K562 (cell line): ENCODE data around the gene CMTM8. TPM values are rescaled to one million over a fixed set of nuclear protein-coding genes. Genes with fewer than 3 reads are reported as not detected.

Source experiments
- ATAC-seq: fragments of 200-7000 bp; cut with Tn5 transposase; 3 replicates; pipeline ENCODE4 v1.9.1; 2020; ENCODE audit warnings: moderate library complexity
- BruUV-seq: library from RNA; stranded (reverse); fragments of 400-500 nt; replicated peaks from 2 replicates; lab custom pipeline; 2021; lab: Mats Ljungman, UMichigan
- CTCF ChIA-PET: fragments of 300-600 bp; formaldehyde crosslinking; extraction: SDS; loops from one replicate; lab custom pipeline; 2021; ENCODE audit warnings: low intra/inter-chr PET ratio; lab: Yijun Ruan, JAX
- POLR2A ChIA-PET: fragments of 300-600, 350-650 bp; sonication (Branson Sonifier 250); formaldehyde crosslinking; extraction: SDS; loops from one replicate; lab custom pipeline; 2021; ENCODE audit warnings: antibody characterized with exemption, inconsistent platforms; lab: Yijun Ruan, JAX
- DNase-seq, 4 experiments: peaks; one replicate each; pipeline versions ENCODE4 v3.0.0 to v3.0.0-alpha.2; 2011 to 2018; ENCODE audit warnings: low spot score in 3 of 4, mixed read lengths in 3 of 4; ENCODE audit errors: extremely low read depth in 1 of 4
- FAIRE-seq: peaks from 2 replicates; lab custom pipeline; 2011; peaks lifted over from hg19 to GRCh38; lab: Jason Lieb, UNC
- H2AFZ ChIP-seq: 2 replicates; pipeline ENCODE4 v1.6.0; 2011; ENCODE audit warnings: low read depth, low read length, control low read depth, inconsistent platforms
- H3K27ac ChIP-seq: fragments of 200-600 bp; 3 replicates; pipeline ENCODE4 v1.8.0; 2011; ENCODE audit warnings: low read depth, mild to moderate bottlenecking, control low read depth, inconsistent platforms, low read length, moderate library complexity, mixed read lengths; ENCODE audit errors: extremely low read depth
- H3K27me3 ChIP-seq, 2 experiments: fragments of 300-600 bp in 1 of 2; 2 replicates in 1 of 2; 3 replicates in 1 of 2; pipeline versions ENCODE4 v1.6.0 to v1.8.0; 2011; ENCODE audit warnings: inconsistent platforms in 2 of 2, low read length in 2 of 2, mild to moderate bottlenecking in 1 of 2, mixed read lengths in 1 of 2, moderate library complexity in 1 of 2; ENCODE audit not compliant: control insufficient read depth in 2 of 2, insufficient read depth in 2 of 2
- H3K36me3 ChIP-seq: fragments of 300-600 bp; 3 replicates; pipeline ENCODE4 v1.8.0; 2011; ENCODE audit warnings: mild to moderate bottlenecking, low read length, inconsistent platforms; ENCODE audit not compliant: control insufficient read depth, insufficient read depth
- H3K4me1 ChIP-seq, 2 experiments: fragments of 200-600 bp in 1 of 2; replicated peaks in 1 of 2; 2 replicates in 1 of 2; 3 replicates in 1 of 2; pipeline versions ENCODE4 v1.5.1 to v1.8.0; 2011; ENCODE audit warnings: inconsistent platforms in 2 of 2, low read length in 2 of 2, mild to moderate bottlenecking in 1 of 2, mixed read lengths in 1 of 2, moderate library complexity in 1 of 2; ENCODE audit not compliant: control insufficient read depth in 2 of 2, insufficient read depth in 2 of 2
- H3K4me2 ChIP-seq: 2 replicates; pipeline ENCODE4 v1.6.1; 2011; ENCODE audit warnings: low read length, control low read depth, inconsistent platforms, mixed read lengths; ENCODE audit not compliant: insufficient read depth
- H3K4me3 ChIP-seq: fragments of 200-600 bp; sonication (generic), shearing (Covaris generic); 2 replicates; pipeline ENCODE4 v1.5.1; 2016; ENCODE audit warnings: control low read depth, inconsistent platforms
- H3K79me2 ChIP-seq: fragments of 200-600 bp; 3 replicates; pipeline ENCODE4 v1.8.0; 2011; ENCODE audit warnings: low read length, inconsistent platforms; ENCODE audit not compliant: control insufficient read depth, insufficient read depth
- H3K9ac ChIP-seq, 2 experiments: 2 replicates each; pipeline versions ENCODE4 v1.6.0 to v1.6.1; 2011; ENCODE audit warnings: low read depth in 2 of 2, low read length in 2 of 2, control low read depth in 1 of 2, inconsistent platforms in 1 of 2, mild to moderate bottlenecking in 1 of 2, mixed read lengths in 1 of 2; ENCODE audit not compliant: insufficient read depth in 1 of 2
- H3K9me1 ChIP-seq: one replicate; pipeline ENCODE4 v1.6.0; 2011; ENCODE audit warnings: inconsistent platforms, mild to moderate bottlenecking, low read length, moderate library complexity; ENCODE audit not compliant: control insufficient read depth, insufficient read depth
- H3K9me3 ChIP-seq: replicated peaks from 2 replicates; pipeline ENCODE4 v1.5.1; 2011; ENCODE audit warnings: low read depth, low read length, inconsistent platforms; ENCODE audit not compliant: control insufficient read depth, insufficient read depth
- H4K20me1 ChIP-seq: replicated peaks from 2 replicates; pipeline ENCODE4 v1.6.1; 2011; ENCODE audit warnings: low read length, inconsistent platforms, mixed read lengths; ENCODE audit not compliant: control insufficient read depth, insufficient read depth
- ADNP ChIP-seq: fragments of 200-800 bp; sonication (Bioruptor generic); IDR thresholded peaks from 2 replicates; pipeline ENCODE4 v1.6.1; 2016; ENCODE audit warnings: missing genetic modification characterization, missing compliant biosample characterization
- CBFA2T2 ChIP-seq: fragments of 450-650 bp; conservative IDR thresholded peaks from 2 replicates; pipeline ENCODE4 v1.6.1; 2017; ENCODE audit warnings: mild to moderate bottlenecking
- NFE2 ChIP-seq: IDR thresholded peaks from 2 replicates; pipeline ENCODE4 v1.6.1; 2014; ENCODE audit warnings: antibody characterized with exemption, low read depth
- PKNOX1 ChIP-seq: fragments of 450-650 bp; IDR thresholded peaks from 2 replicates; pipeline ENCODE4 v1.6.1; 2016
- SMARCA5 ChIP-seq: fragments of 450-650 bp; IDR thresholded peaks from 2 replicates; pipeline ENCODE4 v1.6.1; 2016
- ZC3H11A ChIP-seq: IDR thresholded peaks from 2 replicates; pipeline ENCODE4 v1.6.1; 2012; ENCODE audit warnings: low read depth, low read length, improper control_type of control experiment
- ZNF274 ChIP-seq: IDR thresholded peaks from 2 replicates; pipeline ENCODE4 v1.6.1; 2011; ENCODE audit warnings: low read depth, mild to moderate bottlenecking, low read length, moderate library complexity, borderline replicate concordance
- ZNF444 ChIP-seq: fragments of 250-450 bp; sonication (Bioruptor Pico); IDR thresholded peaks from 2 replicates; pipeline ENCODE4 v1.4.0; 2020; ENCODE audit warnings: mild to moderate bottlenecking, moderate library complexity
- ZNF584 ChIP-seq: fragments of 200-800 bp; sonication (Bioruptor generic); IDR thresholded peaks from 2 replicates; pipeline ENCODE4 v1.6.1; 2016; ENCODE audit warnings: low read depth, mild to moderate bottlenecking, missing genetic modification characterization, missing compliant biosample characterization
- WGBS: fragments of 100-300 bp; shearing (Covaris generic); methylation state at CpG from one replicate; pipeline ENCODE4 v1.1.6; 2016; ENCODE audit warnings: low coverage, mixed read lengths; ENCODE audit not compliant: insufficient coverage; ENCODE audit errors: missing lambda C conversion rate; 5-methylcytosine and 5-hydroxymethylcytosine counted together
- in situ Hi-C: fragments of 300-500 bp; cut with MboI; formaldehyde crosslinking; loops from 4 replicates; pipeline ENCODE4 v1.15.0; 2018; ENCODE audit warnings: inconsistent platforms, mixed read lengths
- intact Hi-C: fragments of 100-400 bp; cut with micrococcal nuclease; formaldehyde crosslinking; loops from 2 replicates; pipeline ENCODE4 v1.14.2; 2022
- polyA plus RNA-seq, 8 experiments: library from polyadenylated mRNA; depleted of rRNA in 4 of 8; stranded (reverse) in 5 of 8; unstranded in 3 of 8; fragments of >200 nt; fragmentation: Nextera tagmentation in 2 of 8; fragmentation: Illumina TruSeq in 1 of 8; extraction: Ambion mirVana in 2 of 8; extraction: Trizol in 1 of 8; gene quantifications; 2 replicates each; pipeline versions ENCODE4 v1.2.1 to v1.2.3, GENCODE V29; 2011 to 2014; ENCODE audit warnings: inconsistent platforms in 1 of 8, missing spikeins in 1 of 8
- total RNA-seq, 7 experiments: library from RNA; depleted of rRNA in 6 of 7; stranded (reverse); fragments of >200 nt in 6 of 7; fragmentation: Illumina TruSeq in 2 of 7; extraction: Trizol in 2 of 7; gene quantifications; 2 replicates each; pipeline versions ENCODE4 v1.2.1 to v1.2.3, GENCODE V29; 2011 to 2021; ENCODE audit warnings: low replicate concordance in 1 of 7
- TF ChIP-seq, protein P1 (sequence below): fragments of 250-450 bp; sonication (Bioruptor Pico); IDR thresholded peaks from 2 replicates; pipeline ENCODE4 v1.8.0; 2021; ENCODE audit warnings: mild to moderate bottlenecking, moderate library complexity
- TF ChIP-seq, protein P2 (sequence below), 2 experiments: fragments of 450-650 bp in 1 of 2; sonication (generic) in 1 of 2; formaldehyde crosslinking in 1 of 2; IDR thresholded peaks; 2 replicates each; pipeline versions ENCODE4 v1.7.1 to v1.9.0; 2016 to 2022; ENCODE audit warnings: inconsistent platforms in 1 of 2, mild to moderate bottlenecking in 1 of 2, missing genetic modification reagents in 1 of 2

Gene CMTM8
- total and polyA plus RNA-seq, 9 of the 15 experiments (the other 6 are each of a cell fraction or from before 2014, with no cell fraction given) = not detected

- TF ChIP-seq, protein P1, sequence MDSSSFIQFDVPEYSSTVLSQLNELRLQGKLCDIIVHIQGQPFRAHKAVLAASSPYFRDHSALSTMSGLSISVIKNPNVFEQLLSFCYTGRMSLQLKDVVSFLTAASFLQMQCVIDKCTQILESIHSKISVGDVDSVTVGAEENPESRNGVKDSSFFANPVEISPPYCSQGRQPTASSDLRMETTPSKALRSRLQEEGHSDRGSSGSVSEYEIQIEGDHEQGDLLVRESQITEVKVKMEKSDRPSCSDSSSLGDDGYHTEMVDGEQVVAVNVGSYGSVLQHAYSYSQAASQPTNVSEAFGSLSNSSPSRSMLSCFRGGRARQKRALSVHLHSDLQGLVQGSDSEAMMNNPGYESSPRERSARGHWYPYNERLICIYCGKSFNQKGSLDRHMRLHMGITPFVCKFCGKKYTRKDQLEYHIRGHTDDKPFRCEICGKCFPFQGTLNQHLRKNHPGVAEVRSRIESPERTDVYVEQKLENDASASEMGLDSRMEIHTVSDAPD (CRISPR knock-in tag) = no peak
- no peak for TF ChIP-seq ZNF274
- TF ChIP-seq ADNP (tag) = no peak
- TF ChIP-seq PKNOX1 = no peak
- no peak for TF ChIP-seq NFE2
- no peak for TF ChIP-seq ZC3H11A
Measured at GRCh38 chr3:32256206-32256605, 17.7 kb downstream of the CMTM8 start (continued).

DNA sequence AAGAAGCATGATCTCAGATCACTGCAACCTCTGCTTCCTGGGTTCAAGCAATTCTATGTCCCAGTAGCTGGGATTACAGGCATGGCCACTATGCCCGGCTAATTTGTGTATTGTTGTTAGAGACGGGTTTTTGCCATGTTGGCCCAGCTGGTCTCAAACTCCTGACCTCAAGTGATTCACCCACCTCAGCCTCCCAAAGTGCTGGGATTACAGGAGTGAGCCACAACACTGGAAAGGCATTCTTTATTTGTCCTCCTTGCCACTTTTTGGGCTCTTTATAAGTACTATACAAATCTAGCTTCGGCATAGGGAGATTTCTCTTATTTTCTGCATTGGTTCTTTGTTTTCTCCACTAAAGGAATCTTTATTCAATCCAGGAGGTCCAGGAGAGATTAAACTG lies 18.6 kb downstream of the CMTM8 start:
- H3K4me2 ChIP-seq = no peak overlapping the region
- FAIRE-seq (no peak), DNase-seq (no peak), ATAC-seq (no peak)
- no peak overlapping the region for H3K4me3 ChIP-seq
- no peaks in the 10 kb centered on the region for H3K9me3 ChIP-seq
- H4K20me1 ChIP-seq = no peaks in the 10 kb centered on the region
- intact Hi-C loops = no loop called here
- WGBS = 0% methylated on average over 3 of the region's 3 CpGs
- no peaks in the 10 kb centered on the region for H3K79me2 ChIP-seq
- H3K9ac ChIP-seq = no peak overlapping the region
- ChIA-PET POLR2A (no interaction called here), CTCF (no interaction called here)
- H3K27ac ChIP-seq = no peak overlapping the region
- H3K36me3 ChIP-seq = no peaks in the 10 kb centered on the region
- in situ Hi-C loops = no loop called here
- peaks cover 0 to 9% of the 10 kb centered on the region in 2 experiments; a peak in 2 of 5 replicates for H3K27me3 ChIP-seq
- no peaks in the 10 kb centered on the region; a peak in 1 of 5 replicates for H3K4me1 ChIP-seq
- H2AFZ ChIP-seq = no peak overlapping the region
- BruUV-seq = no TSS peak
- H3K9me1 ChIP-seq = no peaks in the 10 kb centered on the region
- TF ChIP-seq, protein P2, sequence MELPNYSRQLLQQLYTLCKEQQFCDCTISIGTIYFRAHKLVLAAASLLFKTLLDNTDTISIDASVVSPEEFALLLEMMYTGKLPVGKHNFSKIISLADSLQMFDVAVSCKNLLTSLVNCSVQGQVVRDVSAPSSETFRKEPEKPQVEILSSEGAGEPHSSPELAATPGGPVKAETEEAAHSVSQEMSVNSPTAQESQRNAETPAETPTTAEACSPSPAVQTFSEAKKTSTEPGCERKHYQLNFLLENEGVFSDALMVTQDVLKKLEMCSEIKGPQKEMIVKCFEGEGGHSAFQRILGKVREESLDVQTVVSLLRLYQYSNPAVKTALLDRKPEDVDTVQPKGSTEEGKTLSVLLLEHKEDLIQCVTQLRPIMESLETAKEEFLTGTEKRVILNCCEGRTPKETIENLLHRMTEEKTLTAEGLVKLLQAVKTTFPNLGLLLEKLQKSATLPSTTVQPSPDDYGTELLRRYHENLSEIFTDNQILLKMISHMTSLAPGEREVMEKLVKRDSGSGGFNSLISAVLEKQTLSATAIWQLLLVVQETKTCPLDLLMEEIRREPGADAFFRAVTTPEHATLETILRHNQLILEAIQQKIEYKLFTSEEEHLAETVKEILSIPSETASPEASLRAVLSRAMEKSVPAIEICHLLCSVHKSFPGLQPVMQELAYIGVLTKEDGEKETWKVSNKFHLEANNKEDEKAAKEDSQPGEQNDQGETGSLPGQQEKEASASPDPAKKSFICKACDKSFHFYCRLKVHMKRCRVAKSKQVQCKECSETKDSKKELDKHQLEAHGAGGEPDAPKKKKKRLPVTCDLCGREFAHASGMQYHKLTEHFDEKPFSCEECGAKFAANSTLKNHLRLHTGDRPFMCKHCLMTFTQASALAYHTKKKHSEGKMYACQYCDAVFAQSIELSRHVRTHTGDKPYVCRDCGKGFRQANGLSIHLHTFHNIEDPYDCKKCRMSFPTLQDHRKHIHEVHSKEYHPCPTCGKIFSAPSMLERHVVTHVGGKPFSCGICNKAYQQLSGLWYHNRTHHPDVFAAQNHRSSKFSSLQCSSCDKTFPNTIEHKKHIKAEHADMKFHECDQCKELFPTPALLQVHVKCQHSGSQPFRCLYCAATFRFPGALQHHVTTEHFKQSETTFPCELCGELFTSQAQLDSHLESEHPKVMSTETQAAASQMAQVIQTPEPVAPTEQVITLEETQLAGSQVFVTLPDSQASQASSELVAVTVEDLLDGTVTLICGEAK (IDR thresholded peaks at IDR 0.05) = no peak
- TF ChIP-seq, protein P2 (CRISPR knock-in tag; IDR thresholded peaks at IDR 0.05) = no peak
- no peak for TF ChIP-seq ZNF584 (CRISPR knock-in tag)
- no peak for TF ChIP-seq ZNF444
- TF ChIP-seq SMARCA5 = no peak
- TF ChIP-seq CBFA2T2 = no peak
